Measurements from ENCODE around the gene PCP4.

Gene PCP4

DNA sequence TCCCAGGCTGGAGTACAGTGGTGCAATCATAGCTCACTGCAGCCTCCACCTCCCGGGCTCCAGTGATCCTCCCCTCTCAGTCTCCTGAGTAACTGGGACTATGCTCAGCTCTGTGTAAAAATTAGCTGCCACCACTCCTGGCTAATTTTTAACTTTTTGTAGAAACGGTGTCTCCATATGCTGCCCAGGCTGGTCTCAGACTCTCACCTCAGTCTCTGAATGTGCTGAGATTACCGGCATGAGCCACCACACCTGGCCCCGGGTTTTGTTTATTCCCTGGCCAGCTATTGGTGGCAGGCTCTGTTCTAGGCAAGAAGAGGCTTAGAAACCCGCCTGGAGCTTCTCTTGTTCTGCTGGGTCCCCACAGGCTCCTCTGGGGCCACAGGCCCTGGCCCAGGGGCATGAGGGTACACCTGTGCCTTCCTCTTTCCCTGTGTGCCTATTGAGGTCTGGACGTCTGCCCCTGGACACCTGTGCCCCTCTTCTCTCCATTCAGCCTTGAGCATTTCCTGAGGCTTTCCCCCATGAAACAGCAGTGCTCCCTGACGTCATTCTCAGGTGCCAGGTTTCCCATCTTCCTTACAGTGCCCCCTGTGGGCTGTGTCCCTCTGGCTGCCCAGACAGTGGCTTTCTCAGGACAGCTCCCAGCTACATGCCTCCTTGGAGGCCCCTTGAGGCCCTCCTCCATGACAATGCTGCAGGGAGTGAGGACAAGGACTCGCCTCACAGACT is 57.5 kb downstream of the PCP4 start:
- peak; percentile 52 for DNase-seq

GRCh38 chr21:39927304-39927886 is 60.2 kb downstream of the PCP4 start:
- DNase-seq = no peak

DNA sequence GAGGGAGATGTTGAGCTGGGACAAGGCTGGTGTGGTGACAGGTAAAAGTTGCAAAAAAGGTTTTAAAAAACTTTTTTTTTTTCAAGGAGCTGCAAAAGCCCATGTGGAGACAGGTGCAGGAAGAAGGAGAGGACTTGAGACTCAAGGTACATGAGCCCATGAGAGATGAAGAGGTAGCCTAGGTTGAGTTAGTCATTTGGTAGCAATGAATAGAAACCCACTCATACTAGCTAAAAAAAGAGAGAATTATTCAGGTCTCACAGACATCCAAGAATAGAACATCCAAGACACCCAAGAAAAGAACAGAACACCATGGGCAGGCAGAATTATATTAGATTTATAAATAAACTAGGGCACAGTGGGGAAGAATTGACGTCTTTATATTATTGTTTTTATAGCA is 65.1 kb downstream of the PCP4 start:
- DNase-seq = no peak

- no peak for DNase-seq
These were observed 67.7 kb downstream of the PCP4 start for GRCh38 chr21:39934895-39935294.

GRCh38 chr21:39935716-39936115 is 68.5 kb downstream of the PCP4 start:
- peak; percentile 13 for DNase-seq

DNA sequence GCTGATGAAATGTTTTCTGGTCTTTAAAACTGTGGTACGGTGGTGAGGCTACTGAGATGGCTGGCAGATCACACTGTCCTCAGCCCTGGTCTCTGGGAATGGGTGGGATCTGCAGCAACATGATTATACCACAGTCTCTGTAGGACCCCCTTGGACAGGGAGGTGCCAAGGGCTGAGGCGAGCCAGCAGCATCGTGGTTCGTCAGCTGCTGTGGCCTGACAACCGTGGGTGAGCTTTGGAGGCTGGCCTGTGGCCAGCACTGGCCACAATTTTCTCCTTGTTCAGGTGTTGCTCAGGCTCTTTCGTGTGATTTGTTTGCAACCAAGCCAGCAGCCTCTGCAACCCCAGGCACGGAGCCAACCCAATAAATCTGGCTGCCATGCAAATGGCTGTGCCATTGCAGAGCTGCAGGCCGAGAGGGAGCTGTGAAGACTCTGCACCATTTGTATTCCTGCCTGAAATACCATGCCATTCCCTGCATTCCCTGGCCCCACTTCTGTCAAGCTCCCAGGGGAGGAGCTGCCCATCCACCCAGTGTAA is 70.9 kb downstream of the PCP4 start:
- DNase-seq = peak; percentile 10

GRCh38 chr21:39946199-39946598 is 79.0 kb downstream of the PCP4 start:
- DNase-seq = no peak

DNA sequence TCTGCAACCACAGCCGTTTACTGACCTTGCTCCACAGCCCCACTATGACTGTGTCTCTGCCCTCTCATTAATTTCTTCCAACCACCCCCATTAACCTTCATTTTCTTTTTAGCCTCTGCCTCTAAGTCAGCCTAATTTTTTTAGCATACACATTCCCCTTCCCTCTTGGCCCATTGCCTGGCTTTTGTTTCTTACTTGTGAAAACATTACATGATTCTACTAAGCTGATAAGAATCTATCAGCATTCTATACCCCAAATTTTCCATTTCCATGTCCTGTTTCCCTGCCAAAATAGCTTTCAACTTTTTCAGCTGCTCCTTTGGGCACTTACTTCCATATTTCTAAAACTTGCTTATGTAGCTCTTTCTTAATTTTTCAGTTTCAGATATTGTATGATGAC is 79.8 kb downstream of the PCP4 start:
- no peak for DNase-seq

DNA sequence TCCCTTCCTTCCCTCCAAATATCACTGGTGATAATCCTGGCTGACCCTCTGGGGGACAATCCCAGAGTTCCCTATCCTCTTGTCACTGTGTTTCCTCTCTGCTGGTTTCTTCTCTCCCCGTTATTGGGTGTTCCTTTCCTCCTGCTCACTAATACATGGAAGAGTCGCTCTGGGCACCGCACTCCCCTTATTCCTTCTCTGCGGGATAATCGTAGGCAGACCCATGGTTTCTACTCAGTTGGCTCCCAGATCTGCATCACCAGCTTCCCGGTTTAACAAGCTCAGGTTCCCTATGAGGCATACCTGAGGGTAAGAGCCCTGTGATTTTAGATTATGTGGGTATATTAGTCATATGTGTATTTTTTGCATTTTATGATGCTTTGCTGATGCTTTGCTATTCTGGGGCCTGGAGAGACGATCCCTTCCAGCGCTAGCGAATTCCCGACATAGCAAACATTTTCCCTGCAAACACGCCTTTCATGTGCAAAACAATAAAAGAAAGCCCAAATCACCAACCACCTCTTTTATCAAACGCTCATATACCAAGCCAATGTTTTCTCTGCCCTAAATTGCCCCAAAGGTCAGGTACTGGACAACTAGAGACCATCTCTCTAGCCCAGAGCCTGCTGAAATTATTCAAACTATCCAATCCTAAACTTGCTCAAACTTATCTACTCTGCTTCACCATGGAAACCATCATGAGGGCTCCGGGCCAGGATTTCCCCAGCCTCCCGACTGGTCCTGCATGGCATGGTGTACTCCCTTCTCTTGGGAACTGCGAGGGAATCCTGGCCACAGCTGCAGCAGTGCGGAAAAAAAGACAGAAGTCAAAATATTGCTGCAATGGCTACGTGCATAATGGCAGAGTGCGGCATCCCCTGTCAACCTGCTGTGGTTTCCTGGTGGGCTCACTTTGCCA is 84.2 kb downstream of the PCP4 start:
- no peak for DNase-seq

DNA sequence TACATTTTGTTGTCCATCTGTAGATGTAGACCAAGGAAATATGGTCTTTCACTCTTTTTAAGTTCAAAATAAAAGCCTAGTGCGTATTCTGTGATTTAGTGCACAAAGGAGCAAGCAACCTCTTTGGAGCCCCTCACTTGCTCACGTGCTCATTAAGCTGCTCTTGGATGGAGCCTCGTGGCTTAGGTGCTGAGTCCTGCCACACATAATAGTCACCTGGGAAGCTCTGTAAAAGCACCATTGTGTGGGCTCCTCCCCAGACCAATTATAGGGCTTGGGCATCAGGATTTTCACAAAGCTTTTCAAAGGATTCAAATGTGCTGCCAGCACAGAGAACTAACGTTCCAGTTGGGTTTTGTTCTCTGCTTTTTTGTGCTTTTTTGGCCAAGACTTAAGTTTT is 85.0 kb downstream of the PCP4 start:
- DNase-seq = no peak

- DNase-seq = no peak
These were observed 87.3 kb downstream of the PCP4 start for GRCh38 chr21:39954570-39954969.

DNA sequence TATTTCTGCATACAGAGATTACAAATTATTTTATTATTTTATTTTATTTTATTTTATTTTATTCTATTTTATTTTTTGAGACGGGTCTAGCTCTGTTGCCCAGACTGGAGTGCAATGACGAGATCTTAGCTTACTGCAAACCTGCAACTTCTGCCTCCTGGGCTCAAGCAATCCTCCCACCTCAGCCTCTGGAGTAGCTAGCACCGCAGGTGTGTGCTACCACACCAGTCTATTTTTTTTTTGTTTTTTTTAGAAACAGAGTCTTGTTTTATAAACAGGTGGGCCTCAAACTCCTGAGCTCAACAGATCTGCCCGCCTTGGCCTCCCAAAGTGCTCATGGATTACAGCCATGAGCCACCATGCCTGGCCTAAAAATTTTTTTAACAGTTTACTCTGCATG is 88.1 kb downstream of the PCP4 start:
- no peak for DNase-seq

DNA sequence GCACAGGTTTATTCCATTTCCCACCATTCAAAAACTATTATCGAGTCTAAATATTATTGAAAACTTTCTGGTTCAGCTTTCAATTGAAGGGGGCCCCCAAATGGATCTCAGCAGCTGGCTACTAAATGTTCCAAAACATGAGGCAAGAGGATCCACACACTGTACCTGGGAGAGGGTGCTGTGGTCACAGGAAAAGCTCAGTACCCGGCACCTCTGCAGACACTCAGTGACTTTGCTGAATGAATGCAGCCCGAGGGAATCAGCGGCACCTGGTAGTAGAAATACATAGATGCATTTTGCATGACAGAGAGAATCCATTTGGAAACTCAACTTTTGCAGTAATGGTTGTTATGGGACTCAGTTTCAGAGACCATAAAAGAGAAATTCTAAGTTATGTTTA is 89.3 kb downstream of the PCP4 start:
- no peak for DNase-seq

DNA sequence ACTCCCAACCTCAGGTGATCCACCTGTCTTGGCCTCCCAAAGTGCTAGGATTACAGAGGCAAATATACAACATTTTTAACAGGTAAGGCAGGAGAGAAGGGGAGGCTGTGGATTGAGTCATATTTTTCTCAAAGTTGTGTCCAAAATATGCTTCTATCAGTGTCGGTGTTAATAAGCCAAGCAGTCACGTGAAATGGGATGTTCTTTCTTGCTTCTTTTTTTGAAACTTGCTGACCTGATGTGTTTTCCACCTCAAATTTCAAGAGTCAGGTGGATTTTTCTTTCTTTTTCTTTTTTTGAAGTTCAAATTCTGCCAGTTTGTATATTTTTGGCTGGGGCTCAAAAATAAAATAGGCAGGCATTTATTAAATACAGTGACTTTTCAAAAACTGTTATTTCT is 91.5 kb downstream of the PCP4 start:
- no peak for DNase-seq

GRCh38 chr21:39961251-39961650 is 94.0 kb downstream of the PCP4 start:
- no peak for DNase-seq

GRCh38 chr21:39965026-39965425 is 97.8 kb downstream of the PCP4 start:
- DNase-seq = no peak

DNA sequence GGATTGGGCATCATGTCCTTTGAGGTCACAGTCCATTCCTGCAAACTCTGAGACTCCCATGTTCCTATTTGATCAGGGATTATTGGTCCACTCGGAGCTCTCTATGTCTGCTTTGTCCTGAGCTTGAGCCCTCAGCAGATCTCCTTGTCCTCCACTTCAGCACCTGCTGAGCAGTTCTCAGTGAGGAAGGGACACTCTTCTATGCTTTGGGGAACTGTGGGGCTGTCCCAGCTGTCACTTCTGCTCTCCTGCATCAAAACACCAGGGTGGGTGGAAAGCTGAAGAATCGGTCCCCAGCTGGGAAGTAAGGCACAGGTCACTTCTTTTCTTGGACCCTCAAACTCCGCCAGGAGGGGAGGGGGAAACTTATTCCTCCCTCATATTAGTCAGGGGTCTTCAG is 99.5 kb downstream of the PCP4 start:
- DNase-seq = no peak

- DNase-seq = no peak
These were observed 100.8 kb downstream of the PCP4 start for GRCh38 chr21:39968010-39968409.

DNA sequence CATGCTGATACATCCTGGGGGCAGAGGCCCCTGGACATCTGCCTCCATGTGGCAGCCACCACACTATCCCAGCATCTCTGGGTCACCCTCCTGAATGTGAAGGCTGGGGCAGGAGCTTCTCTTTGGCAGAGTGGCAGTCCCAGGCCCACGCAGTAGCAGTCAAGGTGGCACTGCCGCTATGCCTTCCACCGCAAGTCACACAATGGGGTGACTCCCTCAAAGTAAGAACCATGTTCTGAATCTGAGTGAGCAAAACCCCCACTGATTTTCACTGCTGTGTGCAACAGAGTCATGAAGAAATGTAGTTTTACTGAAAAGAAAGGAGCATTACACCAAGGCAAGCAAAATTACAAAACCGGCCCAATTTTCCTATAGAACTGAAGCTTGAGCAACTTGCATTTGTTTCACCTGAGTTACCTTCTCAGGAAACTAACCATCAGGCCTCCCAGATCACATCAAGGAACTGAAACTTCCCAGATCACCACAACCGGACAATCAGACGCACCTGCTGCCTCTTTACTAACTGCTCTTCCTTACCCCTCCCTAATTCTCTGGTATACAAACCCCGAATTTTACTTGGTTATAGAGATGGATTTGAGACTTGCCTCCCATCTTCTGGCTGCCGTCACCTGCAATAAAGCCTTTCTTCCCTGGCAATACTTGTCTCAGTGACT is 102.6 kb downstream of the PCP4 start:
- no peak for DNase-seq

GRCh38 chr21:39971956-39972355 is 104.7 kb downstream of the PCP4 start:
- DNase-seq = no peak

GRCh38 chr21:39972471-39972870 is 105.2 kb downstream of the PCP4 start:
- DNase-seq = no peak

GRCh38 chr21:39972976-39973770 is 105.9 kb downstream of the PCP4 start:
- DNase-seq = no peak
